Endometrium (tissue), 2 donors: ENCODE results near the gene SIRPA.

ENCODE experiments used
- FAIRE-seq: peaks from 2 replicates; lab custom pipeline; 2012; peaks lifted over from hg19 to GRCh38; lab: Jason Lieb, UNC
- donor health status: control.
- donor health status: control.

SIRPA gene

DNA sequence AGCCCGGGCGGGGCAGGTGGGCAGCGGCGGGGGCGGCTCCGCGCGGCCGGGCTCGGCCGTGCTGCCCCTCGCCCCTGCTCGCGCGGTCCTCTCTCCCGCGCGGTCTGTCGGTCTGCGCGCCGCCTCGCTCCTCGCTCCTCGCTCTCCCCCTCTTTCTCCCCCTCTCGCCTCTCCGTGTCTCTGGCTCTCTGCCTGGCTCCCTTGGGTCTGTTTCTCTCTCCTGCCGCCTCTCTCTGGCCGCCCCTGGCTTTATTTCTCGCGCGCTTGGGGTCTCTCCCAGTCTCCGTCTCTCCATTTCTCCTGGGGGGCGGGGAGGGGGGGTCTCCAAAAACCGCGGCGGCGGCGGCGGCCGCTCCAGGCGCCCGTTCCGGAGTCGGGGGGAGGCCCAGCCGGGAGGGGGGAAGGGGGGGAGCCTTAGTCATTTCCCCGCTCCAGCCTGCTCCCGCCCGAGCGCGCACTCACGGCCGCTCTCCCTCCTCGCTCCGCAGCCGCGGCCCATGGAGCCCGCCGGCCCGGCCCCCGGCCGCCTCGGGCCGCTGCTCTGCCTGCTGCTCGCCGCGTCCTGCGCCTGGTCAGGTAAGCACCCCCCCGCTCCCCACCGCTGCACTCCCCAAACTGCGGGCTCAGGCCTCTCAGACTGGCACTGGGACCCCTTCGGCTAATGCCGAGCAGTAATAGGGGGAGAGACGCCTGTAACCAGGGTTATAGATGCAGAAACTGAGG lies at the start of gene SIRPA:
TSS of gene SIRPA (plus strand) at position 457 of the 723 bp plus-strand sequence. CDS start at position 498, 41 bp downstream.
- no peak for FAIRE-seq

DNA sequence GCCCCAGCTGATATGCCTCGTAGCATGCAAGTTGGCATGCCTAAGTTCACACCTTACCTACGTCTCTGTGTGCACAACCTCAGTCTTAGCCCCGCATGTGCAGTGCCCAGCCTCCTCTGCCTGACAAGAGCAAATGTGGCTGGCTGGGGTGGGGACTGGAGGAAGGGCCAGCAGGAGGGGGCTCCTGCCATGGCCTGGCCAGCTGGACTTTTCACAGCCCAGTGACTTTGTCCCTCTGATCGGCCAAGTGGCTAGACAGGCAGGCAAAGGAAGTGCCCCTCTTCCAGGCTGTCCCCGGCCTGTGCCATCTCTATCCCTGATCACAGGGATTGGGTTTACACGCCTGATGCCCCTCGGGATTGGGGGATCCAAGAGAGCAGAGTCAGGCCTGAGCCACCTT lies 49.5 kb upstream of the SIRPA start:
- no peak for FAIRE-seq

DNA sequence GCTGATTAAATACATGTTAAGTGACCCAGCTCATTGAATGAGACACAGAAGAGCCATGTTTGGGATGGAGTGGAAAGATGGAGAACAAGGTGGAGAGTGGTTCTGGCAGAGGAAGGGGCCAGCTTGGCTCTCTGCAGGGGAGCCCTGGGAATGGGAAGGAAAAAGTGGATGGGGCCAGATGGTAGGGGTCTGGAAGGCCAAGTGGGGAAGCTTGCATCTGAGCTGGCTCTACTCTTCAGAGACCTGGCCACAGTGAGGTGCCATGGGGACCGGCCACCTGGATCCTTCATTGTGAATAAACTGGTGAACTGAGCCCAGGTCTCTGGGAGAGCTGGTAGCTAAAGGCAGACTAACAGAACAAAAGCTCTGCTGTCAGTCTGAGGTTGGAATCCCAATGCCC lies 48.9 kb upstream of the SIRPA start:
- no peak for FAIRE-seq

DNA sequence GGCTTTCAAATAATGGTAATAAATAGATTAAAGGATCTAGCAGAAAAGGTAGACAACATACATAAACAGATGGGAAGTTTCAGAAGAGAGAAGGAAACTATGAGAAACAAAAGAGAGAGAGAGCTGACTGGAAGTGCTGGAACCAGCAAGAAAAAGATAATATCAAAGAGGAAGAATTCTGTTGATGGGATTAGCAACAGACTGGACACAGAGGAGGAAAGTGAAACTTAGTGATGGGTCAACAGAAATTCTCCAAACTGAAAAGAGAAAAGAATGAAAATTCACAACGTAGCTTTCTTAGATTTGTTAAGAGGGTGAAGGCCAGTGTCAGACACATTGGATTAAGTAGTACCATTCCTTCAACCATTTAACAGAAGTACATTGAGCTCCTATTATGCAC lies 48.3 kb upstream of the SIRPA start:
- FAIRE-seq: no peak

DNA sequence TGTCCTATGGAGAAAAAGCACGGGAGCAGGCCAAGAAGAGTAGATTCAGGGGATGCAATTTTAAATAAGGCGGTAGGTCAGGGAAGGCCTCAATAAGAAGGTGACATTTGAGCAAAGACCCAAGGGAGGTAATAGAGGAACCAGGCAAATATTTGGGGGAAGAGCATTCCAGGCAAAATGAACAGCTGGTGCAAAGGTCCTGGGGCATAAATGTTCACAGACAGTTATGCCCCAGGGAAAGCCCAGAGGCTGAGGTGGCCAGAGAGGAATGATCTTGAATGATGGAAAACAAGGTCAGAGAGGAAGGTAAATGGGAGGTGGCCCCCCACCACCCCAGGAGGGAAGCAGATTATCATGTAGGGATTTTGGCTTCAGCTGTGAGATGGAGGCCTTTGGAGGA lies 47.4 kb upstream of the SIRPA start:
- FAIRE-seq: no peak

DNA sequence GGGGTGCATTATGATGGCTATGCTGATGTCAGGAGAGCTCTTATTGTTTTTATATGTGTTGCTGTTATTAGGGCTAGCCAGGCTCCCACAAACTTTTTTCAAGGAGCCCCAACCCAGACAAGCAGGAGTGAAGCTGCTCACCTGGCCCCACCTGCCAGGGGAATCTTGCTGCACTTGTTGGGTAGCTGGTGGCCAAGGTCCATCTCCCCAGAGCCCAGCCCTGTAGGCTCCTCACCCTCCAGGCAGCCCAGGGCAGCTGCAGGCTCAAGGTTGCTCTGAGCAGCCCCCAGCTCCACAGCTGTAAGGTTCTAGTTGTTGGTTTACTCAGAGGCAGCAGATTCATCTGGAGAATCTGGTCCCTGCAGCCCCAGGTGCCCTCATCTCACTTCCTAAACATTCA lies 46.8 kb upstream of the SIRPA start:
- FAIRE-seq: no peak

DNA sequence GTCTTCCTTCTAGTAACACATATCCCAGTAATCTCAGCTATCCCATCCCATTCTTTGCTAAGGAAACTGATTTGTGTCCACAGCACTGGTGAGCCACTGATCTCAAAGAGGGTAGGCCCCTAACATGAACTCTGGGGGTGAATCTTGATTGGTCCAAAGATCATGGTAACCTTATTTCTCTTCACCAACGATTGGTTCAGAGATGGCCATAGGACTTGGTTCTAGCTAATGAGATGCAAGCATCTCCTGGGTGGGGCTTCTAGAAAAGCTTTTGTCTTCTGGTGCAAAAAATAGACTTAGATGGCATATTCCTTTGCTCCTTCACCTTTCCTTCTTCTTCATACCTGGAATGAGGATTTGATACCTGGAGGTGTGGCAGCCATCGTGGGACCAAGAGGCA lies 43.8 kb upstream of the SIRPA start:
- no peak for FAIRE-seq

DNA sequence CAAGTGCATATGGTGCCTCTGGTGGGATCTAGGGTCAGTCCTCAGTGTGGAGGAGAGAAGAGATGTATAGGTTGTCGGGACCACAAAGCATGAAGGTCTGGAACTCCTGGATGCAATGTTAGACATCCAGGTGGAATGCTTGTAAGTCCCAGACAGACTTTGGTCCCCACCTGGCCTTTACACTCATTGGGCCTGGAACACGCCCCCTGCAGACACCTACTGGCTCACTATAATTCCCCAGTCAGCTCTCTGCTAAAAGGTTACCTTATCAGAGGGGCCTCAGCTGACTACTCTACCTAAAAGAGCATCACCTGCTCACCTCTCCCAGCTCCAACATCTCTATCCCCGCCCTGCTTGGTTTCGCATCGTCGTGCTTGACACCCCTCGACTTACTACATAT lies 41.7 kb upstream of the SIRPA start:
- no peak for FAIRE-seq

DNA sequence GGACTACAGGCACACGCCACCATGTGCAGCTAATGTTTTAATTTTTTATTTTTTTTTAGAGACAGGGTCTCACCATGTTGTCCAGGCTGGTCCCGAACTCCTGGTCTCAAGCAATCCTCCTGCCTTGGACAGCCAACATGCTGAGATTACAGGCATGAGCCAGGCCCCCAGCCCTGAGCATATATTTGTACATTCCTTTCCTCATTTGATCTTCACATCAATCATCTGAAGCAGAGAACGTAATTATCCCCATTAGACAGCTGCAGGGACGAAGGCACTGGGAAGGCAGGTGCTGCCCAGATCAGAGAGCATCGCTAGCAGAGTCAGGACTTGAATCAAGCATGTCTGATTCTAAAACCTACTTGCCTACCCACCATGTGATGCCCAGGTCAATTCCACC lies 41.0 kb upstream of the SIRPA start:
- FAIRE-seq: no peak

DNA sequence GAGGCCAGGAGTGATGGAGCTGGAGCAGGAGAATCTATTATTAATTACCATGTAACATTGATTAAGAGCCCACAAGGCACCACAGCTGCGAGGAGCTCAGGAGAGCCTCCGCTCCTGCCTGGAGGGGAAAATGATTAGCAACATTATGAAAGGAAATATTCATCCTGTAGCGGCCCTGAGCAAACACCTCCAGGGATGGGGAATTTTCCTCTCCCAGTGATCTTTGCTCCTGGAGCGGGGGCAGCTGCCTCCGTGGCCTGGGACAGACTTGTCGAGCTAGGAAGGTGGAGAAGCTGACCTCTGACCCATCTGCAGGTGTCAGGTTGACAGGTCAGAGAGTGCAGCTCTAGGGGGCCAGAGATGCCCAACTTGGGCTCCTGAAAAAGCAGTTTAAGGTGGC lies 40.1 kb upstream of the SIRPA start:
- no peak for FAIRE-seq

DNA sequence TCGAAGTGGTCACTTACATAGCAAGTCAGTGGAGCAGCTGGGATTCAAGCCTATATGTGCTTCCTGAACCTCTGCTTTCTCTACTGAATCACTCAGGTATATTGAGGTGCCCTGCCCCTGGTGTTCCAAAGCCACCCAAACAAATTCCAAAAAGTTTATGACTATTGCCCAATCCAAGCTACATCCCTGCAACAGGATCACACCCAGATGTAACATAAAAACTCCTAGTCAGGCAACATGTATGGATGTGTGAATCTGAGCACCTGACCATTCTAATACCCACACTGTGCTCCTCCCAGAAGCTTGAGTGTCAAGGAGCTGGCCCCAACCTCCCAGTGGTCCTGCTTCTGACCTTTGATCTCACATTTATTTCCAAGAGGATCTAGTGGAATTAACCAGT lies 39.5 kb upstream of the SIRPA start:
- no peak for FAIRE-seq

DNA sequence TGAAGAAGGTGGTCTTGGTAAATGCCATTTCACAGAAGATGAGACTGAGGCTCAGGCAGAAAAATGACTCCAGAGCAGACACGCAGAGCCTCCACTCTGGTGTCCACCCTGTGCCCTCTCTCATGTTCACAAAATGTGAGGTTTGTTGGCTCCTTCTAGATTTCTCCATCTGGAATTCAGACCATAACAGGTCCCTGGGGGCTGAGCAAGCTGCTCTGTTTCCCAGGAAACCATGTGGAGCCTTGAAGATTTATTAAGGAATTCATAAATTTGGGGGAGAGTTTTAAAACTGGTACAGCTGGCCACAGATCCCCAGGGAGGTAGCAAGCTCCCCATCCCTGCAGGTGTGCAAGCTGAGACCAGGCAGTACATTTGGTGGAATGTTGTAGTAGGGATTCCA lies 38.8 kb upstream of the SIRPA start:
- FAIRE-seq: no peak

DNA sequence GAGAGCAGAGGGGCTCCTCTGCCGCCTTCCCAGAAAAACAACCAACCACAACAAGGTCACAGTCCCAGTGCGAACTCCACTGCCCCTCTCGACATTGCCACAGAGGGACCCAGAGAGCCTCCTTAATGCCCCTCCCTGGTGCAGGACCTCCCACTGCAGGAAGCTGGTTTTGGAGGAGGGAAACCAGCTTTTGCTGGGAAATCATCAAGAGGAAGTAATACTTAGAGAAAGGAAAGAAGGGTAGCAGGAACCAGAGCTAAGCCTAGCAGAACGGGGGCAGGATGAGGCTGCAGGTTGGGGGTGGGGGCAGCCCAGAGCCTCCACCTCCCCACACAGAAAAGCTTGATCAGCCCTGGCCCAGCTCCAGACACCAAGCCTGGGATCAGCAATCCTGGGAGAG lies 37.7 kb upstream of the SIRPA start:
- no peak for FAIRE-seq

DNA sequence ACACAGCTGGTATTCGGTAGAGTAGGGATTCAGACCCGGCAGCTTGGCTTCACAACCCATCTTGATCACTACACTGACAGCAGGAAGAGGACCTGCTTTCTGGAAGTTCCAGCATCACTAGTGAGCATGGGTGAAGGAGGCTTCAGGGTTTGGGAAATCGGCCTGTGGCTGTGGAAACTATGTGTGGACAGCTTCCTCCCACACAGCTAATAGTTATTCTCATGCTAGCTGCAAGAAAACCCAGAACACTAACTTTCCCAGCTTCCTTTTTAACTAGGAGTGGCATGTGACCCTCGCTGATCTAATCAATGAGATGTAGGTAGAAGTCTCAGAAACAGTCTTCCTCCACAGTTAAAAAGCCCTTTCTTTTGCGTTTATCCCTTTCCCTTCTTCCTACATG lies 36.3 kb upstream of the SIRPA start:
- FAIRE-seq: no peak

DNA sequence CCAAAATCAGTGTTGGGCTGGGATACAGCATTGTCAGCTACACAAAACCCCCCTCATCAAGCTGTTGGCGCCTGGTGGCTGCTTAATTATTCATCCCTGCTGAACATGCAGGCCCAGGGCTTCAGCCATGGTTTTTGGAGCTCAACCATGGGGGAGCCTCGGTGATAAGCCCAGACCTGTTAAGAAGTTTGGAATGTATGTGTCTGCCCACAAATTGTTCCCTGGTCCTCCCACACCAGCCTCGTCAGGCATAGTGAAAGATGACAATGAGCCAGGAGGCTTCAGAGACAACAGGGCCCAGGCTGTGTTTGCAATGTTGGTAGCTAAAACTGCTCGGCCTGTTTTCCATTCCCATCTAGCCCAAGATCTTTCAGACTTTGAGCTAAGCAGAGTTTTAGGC lies 34.8 kb upstream of the SIRPA start:
- no peak for FAIRE-seq

DNA sequence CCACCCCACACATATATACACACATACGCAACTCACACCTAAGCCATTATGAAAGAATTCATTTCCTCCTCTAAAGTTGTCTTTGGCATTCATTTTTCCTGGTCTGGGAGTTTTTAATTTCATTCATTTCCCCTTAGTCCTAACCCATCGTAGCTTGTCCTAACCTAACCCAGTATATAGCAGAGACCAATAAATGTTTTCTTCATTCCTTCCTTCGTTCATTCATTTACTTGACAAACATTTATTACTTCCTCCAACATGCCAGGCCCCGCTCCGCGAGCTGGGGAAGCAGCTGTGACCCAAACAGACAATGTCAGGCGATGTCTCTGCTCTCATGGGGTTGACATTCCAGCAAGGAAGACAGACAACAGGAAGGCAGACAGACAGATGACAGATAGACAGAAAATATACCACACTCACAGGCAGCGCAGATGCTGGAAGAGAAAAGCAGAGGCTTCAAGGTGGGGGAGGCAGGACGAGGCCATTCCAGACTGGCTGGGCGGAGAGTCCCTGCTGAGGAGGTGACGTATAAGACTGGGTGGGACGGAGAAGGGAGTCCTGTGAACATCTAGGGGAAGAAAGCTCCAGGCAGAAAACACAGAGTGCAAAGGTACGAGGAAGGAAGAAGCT lies 33.7 kb upstream of the SIRPA start:
- no peak for FAIRE-seq

DNA sequence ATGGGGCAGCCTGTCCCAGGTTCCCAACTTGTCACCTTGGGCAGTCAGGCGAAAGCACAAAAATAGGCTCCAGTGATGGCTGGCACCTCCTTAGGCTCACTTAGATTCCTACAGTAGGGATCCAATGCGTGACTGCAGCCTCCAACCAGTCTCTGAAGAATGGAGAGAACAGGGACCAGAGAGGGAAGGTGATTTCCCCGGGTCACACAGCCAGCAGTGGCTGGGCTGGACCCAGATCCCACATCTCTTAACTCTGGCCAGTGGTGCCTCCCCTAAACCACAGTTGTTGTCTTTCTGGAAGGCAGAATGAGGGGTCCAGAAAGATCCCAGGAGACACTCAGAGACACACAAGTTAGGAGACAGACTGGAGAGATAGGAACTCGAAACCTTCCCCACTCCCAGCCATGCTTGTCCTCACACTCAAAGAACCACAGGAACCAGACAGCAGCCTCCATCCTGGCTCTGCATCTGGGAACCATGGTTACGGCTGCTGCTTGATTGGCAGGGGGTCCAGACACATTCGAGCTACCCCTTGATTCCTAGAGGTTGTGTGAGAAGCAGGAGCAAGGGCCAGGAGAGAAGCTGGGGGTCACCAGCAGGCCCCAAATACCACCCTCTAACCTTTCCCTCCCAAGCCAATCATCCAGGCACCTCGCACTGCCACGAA lies 33.1 kb upstream of the SIRPA start:
- no peak for FAIRE-seq

DNA sequence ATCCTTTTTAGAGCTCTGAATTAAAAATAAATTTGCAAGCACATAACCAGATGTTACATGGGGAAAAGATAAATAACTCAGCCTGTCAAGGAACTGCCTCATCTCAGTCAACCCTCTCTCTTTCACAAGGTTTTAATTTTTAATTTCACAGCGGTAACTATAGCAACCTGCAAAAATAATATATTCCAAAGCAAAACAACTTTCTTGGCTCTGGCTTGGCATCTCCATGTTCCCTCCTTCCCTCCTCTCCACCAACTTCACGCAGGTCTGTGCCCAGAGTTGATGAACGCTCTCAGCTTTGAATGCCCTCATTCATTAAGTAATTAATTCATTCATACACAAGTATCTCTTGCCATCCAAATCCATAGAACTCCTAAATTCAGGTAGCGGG lies 32.5 kb upstream of the SIRPA start:
- FAIRE-seq: no peak

DNA sequence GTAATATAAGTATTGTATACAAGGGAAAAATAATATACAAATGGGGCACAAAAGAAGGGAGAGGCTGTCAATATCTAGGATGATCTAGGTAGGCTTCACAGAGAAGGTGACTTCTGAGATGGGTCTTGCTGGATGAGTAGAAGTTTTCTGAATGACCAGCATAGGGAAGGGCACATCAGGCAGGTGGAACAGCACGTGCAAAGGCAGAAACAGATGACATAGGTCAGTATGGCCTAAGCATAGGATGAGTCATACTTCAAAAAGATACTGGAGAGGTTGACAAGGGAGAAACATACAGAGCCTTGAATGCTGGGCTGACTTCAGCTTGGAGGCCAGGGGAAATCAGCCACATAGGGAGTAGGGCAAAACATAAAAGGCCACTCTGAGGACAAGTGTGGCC lies 31.9 kb upstream of the SIRPA start:
- FAIRE-seq: no peak

DNA sequence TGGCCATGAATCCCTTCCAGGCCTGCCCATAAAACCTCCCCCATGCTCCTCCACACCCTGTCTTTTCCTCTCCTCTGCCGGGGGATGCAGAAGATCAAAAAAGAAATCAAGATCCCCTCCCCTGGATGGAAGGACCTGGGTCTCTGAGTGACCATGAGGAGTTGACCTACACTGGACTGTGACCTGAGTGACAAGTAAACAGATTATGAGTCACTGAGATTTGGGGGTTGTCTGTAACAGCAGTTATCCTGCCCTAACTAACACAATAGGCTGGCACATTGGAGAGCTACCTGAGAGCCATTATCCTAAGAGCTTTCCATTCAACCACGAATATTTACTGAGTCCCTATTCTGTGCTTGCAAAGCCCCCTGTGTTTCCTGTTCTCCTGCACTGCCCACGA lies 28.4 kb upstream of the SIRPA start:
- no peak for FAIRE-seq

DNA sequence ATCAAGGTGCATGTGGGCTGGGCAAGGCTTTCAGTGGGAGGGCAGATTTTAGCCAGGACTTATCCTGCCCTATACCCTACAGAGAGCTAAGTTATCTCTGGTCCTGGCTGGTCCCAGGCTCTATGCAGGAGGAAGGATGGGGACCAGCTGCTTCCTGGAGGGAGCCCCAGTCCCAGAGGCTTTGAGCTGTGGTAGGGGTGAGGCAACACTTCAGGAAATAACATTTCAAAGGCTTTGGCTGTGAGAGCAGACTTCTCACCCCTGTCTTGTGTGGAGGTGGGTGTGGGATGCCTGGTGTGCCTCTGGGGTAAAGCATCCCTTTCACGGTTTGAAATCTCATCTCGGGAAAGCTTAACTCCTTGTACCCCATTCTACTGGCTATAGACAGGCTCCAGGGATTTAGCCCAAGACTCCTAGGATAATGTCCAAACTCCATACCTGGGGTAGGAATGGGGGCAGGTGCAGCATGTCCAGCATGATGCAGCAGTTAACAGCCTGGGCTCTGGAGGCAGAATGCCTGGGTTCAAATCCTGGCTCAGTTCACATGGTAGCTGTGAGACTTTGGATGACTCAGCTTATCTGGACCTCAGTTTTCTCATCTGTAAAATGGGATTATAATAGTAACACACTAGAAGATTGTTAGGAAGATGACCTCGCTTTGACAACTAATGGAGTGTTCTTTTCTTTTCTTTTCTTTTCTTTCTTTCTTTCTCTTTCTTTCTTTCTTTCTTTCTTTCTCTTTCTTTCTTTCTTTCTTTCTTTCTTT lies 27.5 kb upstream of the SIRPA start:
- no peak for FAIRE-seq

DNA sequence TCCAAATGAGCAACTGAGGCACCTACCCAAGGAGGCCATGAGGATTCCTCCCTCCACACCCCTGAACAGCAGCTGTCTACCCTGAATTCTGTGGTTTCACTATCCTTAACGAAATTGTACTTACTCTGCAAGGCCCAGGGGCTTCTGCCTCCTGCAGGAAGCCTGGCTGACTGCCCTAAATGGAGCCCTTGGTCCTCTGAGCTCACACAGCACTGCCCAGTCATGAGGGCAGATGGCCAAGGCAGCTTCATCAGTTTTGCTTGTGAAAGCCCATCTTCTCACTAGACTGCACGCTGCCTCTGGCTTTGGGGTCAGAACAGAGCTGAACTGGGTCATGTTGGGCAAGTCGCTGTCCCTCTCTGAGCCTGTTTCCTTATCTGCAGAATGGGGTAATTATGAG lies 26.4 kb upstream of the SIRPA start:
- FAIRE-seq: no peak

DNA sequence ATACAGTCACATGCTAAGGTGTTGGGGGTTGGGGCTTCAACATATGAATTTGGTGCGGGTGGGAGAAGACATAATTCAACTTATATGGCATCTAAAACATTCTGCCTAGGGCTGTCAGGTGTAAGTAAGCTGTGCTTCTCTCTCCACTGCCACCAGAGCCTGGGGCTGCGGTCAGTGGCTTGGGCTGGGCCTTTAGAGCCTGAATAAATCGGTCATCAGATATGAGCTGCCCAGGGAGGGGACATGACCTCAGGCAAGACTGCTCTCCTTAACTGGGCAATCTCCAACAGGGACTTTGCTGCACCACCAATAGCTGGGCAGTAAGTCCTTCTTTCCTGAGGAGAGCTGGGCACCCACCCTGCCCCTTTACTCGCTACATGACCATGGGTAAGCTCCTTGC lies 24.9 kb upstream of the SIRPA start:
- no peak for FAIRE-seq
